GM19397 (cell line): ENCODE results near the gene GADD45A.
"Not testable (repeated sequence)": the region's sequence is repeated elsewhere in the genome, so short reads cannot be mapped to it uniquely, and the experiment has no call there.

Experiments used
- ATAC-seq: cut with Tn5 transposase; IDR thresholded peaks from one replicate; pipeline ENCODE4 v1.9.1; 2021; ENCODE audit warnings: mild to moderate bottlenecking, moderate library complexity; ENCODE audit not compliant: unreplicated experiment

GADD45A gene

GRCh38 chr1:67685067-67685557 lies at the start of gene GADD45A:
Gene GADD45A (plus strand): TSS chr1:67685201. CDS start chr1:67685495, 294 bp downstream.
- ATAC-seq = peak; percentile 82

- no peak for ATAC-seq
Observed at GRCh38 chr1:67636146-67636545, 48.9 kb upstream of the GADD45A start.

GRCh38 chr1:67639361-67639760 lies 45.6 kb upstream of the GADD45A start:
- ATAC-seq = no peak

GRCh38 chr1:67642629-67643028 lies 42.4 kb upstream of the GADD45A start:
- no peak for ATAC-seq

GRCh38 chr1:67644566-67644965 lies 40.4 kb upstream of the GADD45A start:
- no peak for ATAC-seq

- no peak for ATAC-seq
Observed at GRCh38 chr1:67645495-67646144, 39.4 kb upstream of the GADD45A start.

GRCh38 chr1:67646145-67647035 lies 38.6 kb upstream of the GADD45A start:
- no peak for ATAC-seq

- ATAC-seq = no peak
Observed at GRCh38 chr1:67647036-67647798, 37.8 kb upstream of the GADD45A start.

GRCh38 chr1:67647814-67648358 lies 37.1 kb upstream of the GADD45A start:
- no peak for ATAC-seq

- no peak for ATAC-seq
Observed at GRCh38 chr1:67648582-67649326, 36.2 kb upstream of the GADD45A start.

- no peak for ATAC-seq
Observed at GRCh38 chr1:67650061-67650460, 34.9 kb upstream of the GADD45A start.

- ATAC-seq = no peak
Observed at GRCh38 chr1:67651031-67651430, 34.0 kb upstream of the GADD45A start.

GRCh38 chr1:67652800-67653199 lies 32.2 kb upstream of the GADD45A start:
- no peak for ATAC-seq

GRCh38 chr1:67653304-67653703 lies 31.7 kb upstream of the GADD45A start:
- no peak for ATAC-seq

GRCh38 chr1:67655581-67655980 lies 29.4 kb upstream of the GADD45A start:
- ATAC-seq = no peak

- ATAC-seq = not testable (repeated sequence)
Observed at GRCh38 chr1:67657152-67657551, 27.8 kb upstream of the GADD45A start.

GRCh38 chr1:67659229-67659628 lies 25.8 kb upstream of the GADD45A start:
- ATAC-seq = no peak

- ATAC-seq = no peak
Observed at GRCh38 chr1:67662884-67663283, 22.1 kb upstream of the GADD45A start.

- no peak for ATAC-seq
Observed at GRCh38 chr1:67664048-67664447, 21.0 kb upstream of the GADD45A start.

GRCh38 chr1:67665307-67665706 lies 19.7 kb upstream of the GADD45A start:
- ATAC-seq = not testable (repeated sequence)
